AG10803 (cell line): Measurements from ENCODE around the gene CDH4.

Experiments
- DNase-seq: peaks from one replicate; pipeline ENCODE4 v3.0.0; 2010; ENCODE audit warnings: low read depth
- H3K4me3 ChIP-seq: 2 replicates; pipeline ENCODE4 v1.5.1; 2011; ENCODE audit warnings: mild to moderate bottlenecking, low read length, control low read depth
- CTCF ChIP-seq: conservative IDR thresholded peaks from 2 replicates; pipeline ENCODE4 v1.5.1; 2011; ENCODE audit warnings: mild to moderate bottlenecking, low read length, control low read depth, inconsistent platforms

CDH4 gene

GRCh38 chr20:61347443-61347842 lies 95.4 kb downstream of the CDH4 start:
- no peak for DNase-seq
- H3K4me3 ChIP-seq = no peak overlapping the region
- no peak for TF ChIP-seq CTCF

GRCh38 chr20:61349447-61350165 lies 97.5 kb downstream of the CDH4 start:
- no peak overlapping the region for H3K4me3 ChIP-seq
- no peak for TF ChIP-seq CTCF
- DNase-seq = no peak

GRCh38 chr20:61350500-61351250 lies 98.6 kb downstream of the CDH4 start:
- no peak overlapping the region for H3K4me3 ChIP-seq
- TF ChIP-seq CTCF = no peak
- DNase-seq = no peak

DNA sequence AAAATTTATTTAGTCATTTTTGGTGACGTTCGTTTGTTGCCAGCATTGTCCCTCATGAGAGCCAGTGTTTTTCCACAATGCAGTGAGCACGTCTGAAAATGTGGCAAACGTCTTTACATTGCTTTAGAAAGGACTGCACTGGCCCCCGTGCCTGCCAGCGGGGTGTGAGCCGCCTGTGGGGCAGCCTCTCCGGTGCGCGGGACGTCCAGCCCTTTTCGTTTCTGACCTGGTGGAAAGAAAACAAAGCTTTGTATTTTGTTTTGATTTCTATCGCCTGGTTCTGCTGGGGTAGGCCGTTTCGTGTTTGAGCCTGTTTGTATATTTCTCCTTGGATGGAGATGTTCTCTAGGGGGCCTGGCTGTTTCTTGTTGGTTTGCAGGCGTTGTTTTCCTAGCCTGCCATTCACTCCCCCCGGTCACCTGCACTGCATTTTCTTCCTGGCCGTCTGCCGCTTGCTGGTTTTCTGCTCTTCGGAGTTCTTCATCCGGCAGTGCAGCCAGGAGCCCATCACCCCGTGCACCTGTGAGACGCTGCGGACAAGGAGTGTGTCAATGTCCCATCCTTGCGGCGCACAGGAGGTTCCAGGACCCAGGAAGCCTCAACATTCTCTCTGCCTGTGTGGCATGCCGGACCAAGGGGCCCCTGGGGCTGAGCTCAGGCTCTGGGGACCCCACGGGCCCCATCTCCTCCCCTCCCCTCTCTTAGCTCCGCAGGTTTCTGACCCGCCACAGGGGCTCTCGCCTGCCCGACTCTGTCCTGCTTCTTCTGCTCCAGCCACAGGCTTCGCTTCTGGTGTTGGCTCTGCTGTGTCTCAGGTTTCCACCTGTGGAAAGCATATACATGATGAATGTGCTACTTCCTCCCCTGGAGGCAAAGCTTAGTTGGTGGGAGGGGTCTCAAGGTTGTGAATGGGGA lies 100.5 kb downstream of the CDH4 start:
- no peak overlapping the region for H3K4me3 ChIP-seq
- no peak for DNase-seq
- no peak for TF ChIP-seq CTCF

GRCh38 chr20:61353261-61354000 lies 101.4 kb downstream of the CDH4 start:
- H3K4me3 ChIP-seq = no peak overlapping the region
- DNase-seq = peak; percentile 14
- TF ChIP-seq CTCF = no peak

DNA sequence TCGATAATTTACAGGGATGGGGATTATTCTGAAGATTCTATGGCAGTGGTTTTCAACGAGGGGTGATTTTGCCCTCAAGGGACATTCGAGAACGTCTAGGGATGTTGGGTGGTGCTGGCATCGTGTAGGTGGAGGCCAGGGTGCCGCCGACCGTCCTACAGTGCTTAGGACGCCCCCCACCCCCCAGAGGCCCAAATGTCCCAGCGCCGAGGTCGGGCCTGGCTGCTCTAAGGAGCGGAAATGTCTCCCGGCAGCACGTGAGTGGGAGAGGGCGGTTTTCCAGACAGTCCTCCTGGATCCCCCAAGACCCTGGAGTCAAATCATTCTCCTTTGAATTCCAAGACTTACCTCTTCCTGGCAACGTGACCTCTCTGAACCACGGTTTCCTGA lies 101.9 kb downstream of the CDH4 start:
- DNase-seq = no peak
- no peak for TF ChIP-seq CTCF
- H3K4me3 ChIP-seq = no peak overlapping the region
